ENCODE data around the gene OPA1.
"Not testable (repeated sequence)": the region's sequence is repeated elsewhere in the genome, so short reads cannot be mapped to it uniquely, and the experiment has no call there.

The OPA1 gene

DNA sequence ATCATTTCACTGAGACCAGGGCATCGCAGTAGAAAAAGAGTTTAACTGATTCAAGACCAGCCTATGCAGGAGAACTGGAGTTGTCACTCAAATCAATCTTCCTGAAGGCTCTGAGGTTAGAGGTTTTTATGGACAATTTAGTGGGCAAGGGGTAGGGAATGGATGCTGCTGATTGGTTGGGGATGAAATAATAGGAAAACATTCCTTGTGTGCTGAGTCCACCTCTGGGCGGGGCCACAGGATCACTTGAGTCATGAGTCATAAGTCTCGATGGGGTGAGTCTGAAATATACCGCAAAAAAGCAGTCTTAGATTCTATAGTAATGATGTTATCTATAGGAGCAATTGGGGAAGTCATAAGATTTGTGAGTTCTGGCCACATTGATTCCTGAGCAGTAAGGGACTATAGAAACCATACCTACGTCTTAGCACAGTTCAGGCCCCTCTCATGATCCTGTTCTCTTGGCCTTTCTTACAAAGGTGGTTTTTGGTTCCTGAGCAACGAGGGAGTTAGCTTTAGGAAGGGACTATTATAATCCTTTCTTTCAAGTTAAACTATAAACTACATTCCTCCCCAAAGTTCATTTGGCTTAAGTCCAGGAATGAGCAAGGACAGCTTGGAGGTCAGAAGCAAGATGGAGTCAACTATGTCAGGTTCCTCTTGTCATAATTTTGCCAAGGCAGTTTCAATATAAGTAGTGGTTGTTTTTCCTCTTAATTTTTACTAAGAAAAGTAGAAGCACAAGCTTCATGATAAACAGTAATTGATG lies 2.7 kb upstream of the OPA1 start:
- no peak for DNase-seq (ENCODE audit: low read depth in 2 of 2)

GRCh38 chr3:193593668-193594030 lies 641 bp downstream of the OPA1 start:
- peak; percentile 41 to 53 for DNase-seq (ENCODE audit: low read depth in 2 of 2)

GRCh38 chr3:193594946-193595689 lies 2.1 kb downstream of the OPA1 start:
- DNase-seq (ENCODE audit: low read depth in 2 of 2), result no peak

DNA sequence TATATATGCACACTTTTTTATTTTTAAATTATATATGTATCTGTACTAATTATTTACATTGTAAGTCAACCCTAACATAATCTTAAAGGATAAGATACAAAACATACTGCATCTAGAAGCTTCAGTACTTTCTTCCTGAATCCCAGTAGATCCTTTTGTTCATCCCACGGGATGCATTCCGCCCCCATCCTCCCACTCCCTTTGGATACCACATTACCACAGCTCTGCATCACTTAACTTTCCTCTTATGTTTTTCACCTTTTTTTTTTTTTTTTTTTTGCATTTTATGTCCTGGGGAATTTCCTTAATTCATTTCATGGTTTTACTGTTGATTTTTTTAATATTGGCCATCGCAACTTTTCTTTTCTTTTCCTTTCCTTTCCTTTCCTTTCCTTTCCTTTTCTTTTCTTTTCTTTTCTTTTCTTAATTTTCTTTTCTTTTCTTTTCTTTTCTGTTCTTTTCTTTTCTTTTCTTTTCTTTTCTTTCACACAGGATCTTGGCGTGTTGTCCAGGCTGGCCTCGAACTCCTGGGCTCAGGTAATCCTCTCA lies 3.0 kb downstream of the OPA1 start:
- DNase-seq (ENCODE audit: low read depth in 2 of 2), result no peak

GRCh38 chr3:193598202-193598601 lies 5.2 kb downstream of the OPA1 start:
- DNase-seq (ENCODE audit: low read depth in 2 of 2), result no peak

- no peak for DNase-seq (ENCODE audit: low read depth in 2 of 2)
Measured at GRCh38 chr3:193599393-193599792, 6.4 kb downstream of the OPA1 start.

DNA sequence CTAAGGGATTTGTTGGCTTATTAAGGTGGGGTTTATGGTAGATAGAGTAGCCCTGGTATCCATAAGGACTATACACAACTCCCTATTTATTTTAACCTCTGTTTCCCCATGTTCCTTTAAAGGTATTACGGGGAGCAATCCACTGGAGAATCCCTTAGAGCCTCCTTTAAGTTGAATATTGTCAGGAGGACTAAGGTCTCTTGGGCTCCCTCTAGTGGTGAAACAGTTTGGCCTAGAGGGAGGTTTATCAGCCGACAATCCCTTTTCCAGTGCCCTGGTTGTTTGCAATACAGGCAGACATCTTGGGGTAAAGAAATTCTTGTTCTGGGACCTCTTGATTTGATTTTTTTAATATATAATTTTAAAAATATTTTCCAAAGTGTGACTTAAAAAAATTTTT lies 12.9 kb downstream of the OPA1 start:
- DNase-seq (ENCODE audit: low read depth in 2 of 2), result peak in 1 of 2 donors; percentile 30

DNA sequence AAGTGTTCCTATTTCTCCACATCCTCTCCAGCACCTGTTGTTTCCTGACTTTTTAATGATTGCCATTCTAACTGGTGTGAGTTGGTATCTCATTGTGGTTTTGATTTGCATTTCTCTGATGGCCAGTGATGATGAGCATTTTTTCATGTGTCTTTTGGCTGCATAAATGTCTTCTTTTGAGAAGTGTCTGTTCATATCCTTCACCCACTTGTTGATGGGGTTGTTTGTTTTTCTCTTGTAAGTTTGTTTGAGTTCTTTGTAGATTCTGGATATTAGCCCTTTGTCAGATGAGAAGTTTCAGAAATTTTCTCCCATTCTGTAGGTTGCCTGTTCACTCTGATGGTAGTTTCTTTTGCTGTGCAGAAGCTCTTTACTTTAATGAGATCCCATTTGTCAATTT lies 13.9 kb downstream of the OPA1 start:
- DNase-seq (ENCODE audit: low read depth in 2 of 2), result not testable (repeated sequence)

- DNase-seq (ENCODE audit: low read depth in 2 of 2), result not testable (repeated sequence)
Measured at GRCh38 chr3:193610516-193610915, 17.5 kb downstream of the OPA1 start.

GRCh38 chr3:193614430-193614829 lies 21.4 kb downstream of the OPA1 start:
- DNase-seq (ENCODE audit: low read depth in 2 of 2), result no peak

GRCh38 chr3:193617628-193618027 lies 24.6 kb downstream of the OPA1 start:
- DNase-seq (ENCODE audit: low read depth in 2 of 2), result no peak

DNA sequence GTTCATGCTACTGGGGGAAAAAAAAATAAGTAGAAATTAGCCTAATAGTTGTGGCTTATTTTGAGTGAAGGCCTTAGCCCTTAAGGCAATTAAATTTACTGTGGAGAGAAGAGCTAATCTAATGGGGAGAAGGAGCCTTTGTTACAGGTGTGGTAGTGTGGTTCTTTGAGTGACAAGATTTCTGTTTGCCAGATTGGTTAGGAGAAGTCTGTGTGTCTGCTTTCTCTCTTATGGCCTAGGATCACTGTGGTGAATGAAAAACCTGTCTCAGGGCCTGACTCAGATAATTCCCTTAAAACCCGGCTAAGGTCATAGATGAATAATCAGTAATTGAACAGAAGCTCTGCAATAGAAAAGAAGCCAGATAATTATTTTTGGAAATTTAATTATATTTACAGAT lies 27.0 kb downstream of the OPA1 start:
- DNase-seq (ENCODE audit: low read depth in 2 of 2), result no peak

GRCh38 chr3:193620650-193621049 lies 27.6 kb downstream of the OPA1 start:
- no peak for DNase-seq (ENCODE audit: low read depth in 2 of 2)

DNA sequence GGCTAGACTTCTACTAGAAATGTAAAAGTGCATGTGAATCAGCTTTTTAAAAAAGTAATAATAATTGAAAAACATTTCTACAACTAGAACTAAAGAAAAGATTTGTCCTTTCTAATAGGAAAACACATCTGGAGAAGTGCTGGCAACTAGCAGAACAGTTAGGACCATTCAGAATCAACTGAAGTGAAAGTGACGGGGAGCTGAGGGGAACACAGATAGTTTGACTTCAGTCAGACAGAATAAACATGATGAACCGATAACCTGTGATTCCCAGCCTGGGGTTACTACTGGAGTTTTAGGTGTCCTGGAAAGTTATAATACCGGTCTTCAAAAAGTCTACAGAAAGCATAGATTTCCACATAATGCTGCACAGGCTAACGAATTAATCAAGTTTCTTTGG lies 28.1 kb downstream of the OPA1 start:
- DNase-seq (ENCODE audit: low read depth in 2 of 2), result no peak

DNA sequence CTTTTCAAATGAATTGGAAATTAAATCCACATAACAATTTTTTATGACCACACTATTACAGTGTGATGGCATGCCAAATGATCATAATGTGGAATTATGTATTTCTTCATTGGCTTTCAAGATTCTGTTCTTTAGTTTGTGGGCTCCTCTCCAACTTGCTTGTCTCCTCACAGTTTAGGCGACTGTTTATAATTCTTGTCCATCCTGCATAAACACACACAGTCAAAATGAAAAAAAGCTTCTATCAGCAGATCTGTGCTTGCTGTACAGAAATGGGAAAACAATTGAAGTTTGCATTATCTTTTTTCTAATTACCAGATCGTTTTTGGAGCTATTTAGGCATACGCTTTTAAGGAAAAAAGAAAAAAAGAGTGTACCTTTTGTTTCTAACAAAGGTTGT lies 37.0 kb downstream of the OPA1 start:
- DNase-seq (ENCODE audit: low read depth in 2 of 2), result no peak

GRCh38 chr3:193637831-193638230 lies 44.8 kb downstream of the OPA1 start:
- DNase-seq (ENCODE audit: low read depth in 2 of 2), result no peak

DNA sequence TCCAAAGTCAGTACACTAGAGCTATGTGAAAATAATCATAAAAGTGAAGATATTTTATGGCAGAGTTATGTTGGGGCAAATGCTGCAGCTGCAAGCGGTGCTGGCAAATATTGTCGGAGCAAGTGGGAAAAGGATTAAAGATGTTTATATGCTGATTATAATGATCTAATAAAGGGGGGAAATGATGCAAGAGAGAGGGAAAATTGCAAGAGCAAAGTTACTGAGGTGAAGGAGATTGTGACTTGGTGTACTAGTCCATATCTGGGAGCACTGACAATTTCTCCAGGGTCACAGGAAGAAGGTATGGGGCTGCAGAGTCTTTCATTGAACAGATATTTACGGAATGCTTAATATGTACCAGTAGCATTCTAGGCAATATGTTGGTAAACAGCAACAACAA lies 45.8 kb downstream of the OPA1 start:
- no peak for DNase-seq (ENCODE audit: low read depth in 2 of 2)

DNA sequence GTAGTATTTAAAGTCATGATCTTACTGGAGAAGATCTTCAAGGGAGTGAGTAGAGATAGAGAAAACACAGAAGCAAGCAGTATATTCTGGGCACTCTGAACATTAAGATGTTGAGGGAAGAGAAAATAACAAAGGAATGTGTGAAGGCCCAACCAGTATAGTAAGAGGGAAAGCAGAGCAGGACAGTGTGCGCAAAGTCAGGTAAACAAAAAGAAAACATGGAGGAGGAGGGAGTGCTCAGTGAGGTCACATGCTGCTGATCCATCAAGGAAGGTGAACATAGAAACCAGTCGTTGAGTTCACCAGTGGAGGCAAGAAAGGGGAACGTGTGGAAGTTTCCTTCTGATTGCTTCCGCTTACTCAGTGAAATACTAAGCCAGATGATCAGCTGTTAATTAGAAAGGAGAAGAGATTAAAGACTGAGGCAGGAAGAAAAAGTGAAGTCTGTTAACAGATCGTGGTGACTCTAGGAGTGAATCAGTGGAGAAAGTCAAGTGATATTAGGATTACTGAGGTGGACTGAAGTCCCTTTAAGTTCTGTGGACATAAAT lies 47.2 kb downstream of the OPA1 start:
- no peak for DNase-seq (ENCODE audit: low read depth in 2 of 2)

- no peak for DNase-seq (ENCODE audit: low read depth in 2 of 2)
Measured at GRCh38 chr3:193640728-193641439, 47.9 kb downstream of the OPA1 start.

DNA sequence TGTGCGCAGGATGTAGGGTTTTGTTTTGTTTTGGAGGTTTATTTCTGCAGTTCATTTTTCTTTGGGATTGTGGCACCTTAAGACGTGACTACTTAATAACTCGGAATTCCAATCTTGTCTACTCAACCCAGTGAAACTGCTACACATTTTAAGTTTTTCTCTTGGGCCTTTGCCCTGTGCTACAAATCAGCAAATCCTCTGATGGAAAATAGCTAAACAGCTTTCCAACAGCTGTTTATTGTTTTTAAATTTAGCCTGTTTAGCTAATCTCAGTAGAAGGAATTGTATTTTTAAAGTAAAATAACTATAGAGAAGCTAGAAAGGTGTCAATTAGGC lies 48.4 kb downstream of the OPA1 start:
- DNase-seq (ENCODE audit: low read depth in 2 of 2), result no peak

GRCh38 chr3:193645806-193646205 lies 52.8 kb downstream of the OPA1 start:
- DNase-seq (ENCODE audit: low read depth in 2 of 2), result no peak

DNA sequence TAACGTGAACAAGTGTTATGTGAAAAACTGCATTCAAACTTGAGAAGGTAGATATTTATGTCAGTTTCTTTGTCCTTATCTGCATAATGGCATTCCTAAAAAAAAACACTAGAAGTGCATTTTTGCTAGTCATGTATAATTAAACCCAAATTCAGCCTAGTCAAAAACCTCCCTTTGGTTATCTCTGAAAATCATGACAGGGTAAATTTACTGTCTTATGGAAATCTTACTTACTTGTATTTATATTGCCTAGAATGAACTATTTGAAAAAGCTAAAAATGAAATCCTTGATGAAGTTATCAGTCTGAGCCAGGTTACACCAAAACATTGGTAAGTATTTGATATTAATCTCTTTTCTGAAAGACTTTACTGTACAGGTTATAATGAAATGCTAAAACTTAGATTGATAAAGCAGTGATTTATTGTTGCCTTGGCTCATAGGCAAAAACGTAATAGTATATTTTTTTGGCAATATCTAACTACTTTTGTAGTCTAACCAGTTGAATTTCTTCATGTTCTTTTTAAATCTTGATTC lies 55.6 kb downstream of the OPA1 start:
- DNase-seq (ENCODE audit: low read depth in 2 of 2), result no peak

Data from stimulated activated CD4-positive, alpha-beta T cell treated with anti-CD3 and anti-CD28 coated beads, Interleukin-15, amount 100 ng/mL, for 48 hours (primary cell).